Trophoblast cell (in vitro differentiated cells and primary cell): ENCODE data around the gene RNF222.

Experiments used
- DNase-seq, 2 donors: peaks; one replicate each; pipeline ENCODE4 v3.0.0-alpha.2; 2016
- H2AFZ ChIP-seq: 2 replicates; pipeline ENCODE4 v1.6.1; 2013; ENCODE audit warnings: low read length, moderate library complexity, mild to moderate bottlenecking; ENCODE audit not compliant: insufficient read depth, poor library complexity
- H2AK5ac ChIP-seq: 2 replicates; pipeline ENCODE4 v1.6.1; 2013; ENCODE audit warnings: mild to moderate bottlenecking, low read length
- H2BK120ac ChIP-seq: 2 replicates; pipeline ENCODE4 v1.6.1; 2013; ENCODE audit warnings: low read length, mild to moderate bottlenecking, moderate library complexity; ENCODE audit not compliant: insufficient read depth, poor library complexity
- H2BK12ac ChIP-seq: 2 replicates; pipeline ENCODE4 v1.6.1; 2013; ENCODE audit warnings: mild to moderate bottlenecking, low read length, moderate library complexity
- H2BK5ac ChIP-seq: 2 replicates; pipeline ENCODE4 v1.6.1; 2013; ENCODE audit warnings: low read length, low read depth, moderate library complexity, mild to moderate bottlenecking; ENCODE audit not compliant: poor library complexity
- H3K14ac ChIP-seq: 2 replicates; pipeline ENCODE4 v1.6.1; 2013; ENCODE audit warnings: mild to moderate bottlenecking, low read length
- H3K18ac ChIP-seq: 2 replicates; pipeline ENCODE4 v1.6.1; 2013; ENCODE audit warnings: mild to moderate bottlenecking, low read length
- H3K23ac ChIP-seq: 2 replicates; pipeline ENCODE4 v1.6.1; 2013; ENCODE audit warnings: low read length
- H3K27ac ChIP-seq: 2 replicates; pipeline ENCODE4 v1.5.1; 2013; ENCODE audit warnings: low read depth, mild to moderate bottlenecking, inconsistent platforms, low read length, moderate library complexity
- H3K27me3 ChIP-seq: 2 replicates; pipeline ENCODE4 v1.6.1; 2013; ENCODE audit warnings: inconsistent platforms, mild to moderate bottlenecking, low read length, moderate library complexity; ENCODE audit not compliant: insufficient read depth
- H3K36me3 ChIP-seq, 2 experiments: 1 replicate in 1 of 2; 2 replicates in 1 of 2; pipeline ENCODE4 v1.6.1; 2013; ENCODE audit warnings: low read length in 2 of 2, mild to moderate bottlenecking in 2 of 2, moderate library complexity in 1 of 2; ENCODE audit not compliant: insufficient read depth in 2 of 2, control insufficient read depth in 1 of 2
- H3K4ac ChIP-seq: 2 replicates; pipeline ENCODE4 v1.6.1; 2013; ENCODE audit warnings: low read depth, mild to moderate bottlenecking, low read length, moderate library complexity
- H3K4me1 ChIP-seq, 2 experiments: 1 replicate in 1 of 2; 2 replicates in 1 of 2; pipeline ENCODE4 v1.6.1; 2013; ENCODE audit warnings: low read length in 2 of 2, mild to moderate bottlenecking in 2 of 2, moderate library complexity in 1 of 2; ENCODE audit not compliant: insufficient read depth in 2 of 2, control insufficient read depth in 1 of 2
- H3K4me2 ChIP-seq: 2 replicates; pipeline ENCODE4 v1.6.1; 2013; ENCODE audit warnings: inconsistent platforms, mild to moderate bottlenecking, low read length, moderate library complexity
- H3K4me3 ChIP-seq: 2 replicates; pipeline ENCODE4 v1.5.1; 2013; ENCODE audit warnings: mild to moderate bottlenecking, low read depth, low read length, inconsistent platforms
- H3K79me1 ChIP-seq: one replicate; pipeline ENCODE4 v1.6.1; 2013; ENCODE audit warnings: low read length
- H3K79me2 ChIP-seq: 2 replicates; pipeline ENCODE4 v1.6.1; 2013; ENCODE audit warnings: low read length, mild to moderate bottlenecking; ENCODE audit not compliant: control insufficient read depth, insufficient read depth, poor library complexity
- H3K9ac ChIP-seq: 2 replicates; pipeline ENCODE4 v1.6.1; 2013; ENCODE audit warnings: mild to moderate bottlenecking, low read length
- H3K9me3 ChIP-seq: 2 replicates; pipeline ENCODE4 v1.6.1; 2013; ENCODE audit warnings: low read depth, mild to moderate bottlenecking, control low read depth, inconsistent platforms, low read length; ENCODE audit not compliant: insufficient read depth
- H4K12ac ChIP-seq: 2 replicates; pipeline ENCODE4 v1.6.1; 2013; ENCODE audit warnings: low read depth, mild to moderate bottlenecking, low read length, moderate library complexity
- H4K8ac ChIP-seq: 2 replicates; pipeline ENCODE4 v1.6.1; 2013; ENCODE audit warnings: low read depth, mild to moderate bottlenecking, low read length, moderate library complexity
- H4K91ac ChIP-seq: one replicate; pipeline ENCODE4 v1.6.1; 2013; ENCODE audit warnings: low read depth, mild to moderate bottlenecking, low read length, moderate library complexity
- WGBS: extraction: QIAGEN DNeasy Blood & Tissue Kit; methylation state at CpG from one replicate; pipeline ENCODE4 v1.1.7; 2013; ENCODE audit warnings: missing lambda C conversion rate; ENCODE audit not compliant: insufficient read length, insufficient coverage; ENCODE audit errors: extremely low coverage; 5-methylcytosine and 5-hydroxymethylcytosine counted together

The RNF222 gene

GRCh38 chr17:8419305-8419704 lies 21.7 kb upstream of the RNF222 start:
- Histone ChIP-seq H3K27ac (no peak overlapping the region), H3K18ac (no peak overlapping the region), H2AFZ (no peak overlapping the region), H3K79me2 (no peaks in the 10 kb centered on the region), H2AK5ac (no peak overlapping the region), H2BK12ac (no peak overlapping the region), H3K9me3 (no peaks in the 10 kb centered on the region), H4K91ac (no peak overlapping the region), H3K4me2 (no peak overlapping the region), H3K4me1 (peaks cover 0 to 3% of the 10 kb centered on the region in 2 experiments), H3K23ac (no peak overlapping the region), H3K14ac (no peak overlapping the region), H3K9ac (no peak overlapping the region), H2BK5ac (no peak overlapping the region), H3K4me3 (no peak overlapping the region), H3K27me3 (no peaks in the 10 kb centered on the region), H4K12ac (no peak overlapping the region), H3K4ac (no peak overlapping the region), H4K8ac (no peak overlapping the region), H3K79me1 (no peaks in the 10 kb centered on the region), H2BK120ac (no peak overlapping the region), H3K36me3 (no peaks in the 10 kb centered on the region)
- no peak for DNase-seq
- no CpG with 5 or more reads among the region's 1 CpG for WGBS

- WGBS: no CpG with 5 or more reads among the region's 1 CpG
- H3K4me3 ChIP-seq: no peak overlapping the region
- H3K4ac ChIP-seq: no peak overlapping the region
- H3K79me2 ChIP-seq: no peaks in the 10 kb centered on the region
- no peak overlapping the region for H2BK120ac ChIP-seq
- H3K9me3 ChIP-seq: no peaks in the 10 kb centered on the region
- H4K8ac ChIP-seq: no peak overlapping the region
- H2AFZ ChIP-seq: no peak overlapping the region
- H3K79me1 ChIP-seq: no peaks in the 10 kb centered on the region
- no peak overlapping the region for H2BK5ac ChIP-seq
- no peak overlapping the region for H3K9ac ChIP-seq
- H3K23ac ChIP-seq: no peak overlapping the region
- H4K91ac ChIP-seq: no peak overlapping the region
- no peak overlapping the region for H4K12ac ChIP-seq
- H3K27me3 ChIP-seq: no peaks in the 10 kb centered on the region
- no peak overlapping the region for H3K4me2 ChIP-seq
- H3K4me1 ChIP-seq: peaks cover 0 to 3% of the 10 kb centered on the region in 2 experiments
- DNase-seq: no peak
- H2AK5ac ChIP-seq: no peak overlapping the region
- no peak overlapping the region for H2BK12ac ChIP-seq
- no peak overlapping the region for H3K18ac ChIP-seq
- no peaks in the 10 kb centered on the region for H3K36me3 ChIP-seq
- H3K27ac ChIP-seq: no peak overlapping the region
- H3K14ac ChIP-seq: no peak overlapping the region
These were observed 20.8 kb upstream of the RNF222 start for GRCh38 chr17:8418471-8418870.

GRCh38 chr17:8417806-8418205 lies 20.2 kb upstream of the RNF222 start:
- H4K91ac ChIP-seq: no peak overlapping the region
- H3K27me3 ChIP-seq: no peaks in the 10 kb centered on the region
- H3K4me1 ChIP-seq: peaks cover 0 to 3% of the 10 kb centered on the region in 2 experiments
- H3K9me3 ChIP-seq: no peaks in the 10 kb centered on the region
- H3K14ac ChIP-seq: no peak overlapping the region
- no peak overlapping the region for H3K18ac ChIP-seq
- no CpG with 5 or more reads among the region's 4 CpGs for WGBS
- no peak overlapping the region for H2AFZ ChIP-seq
- peak overlapping the region; percentile 35 for H3K23ac ChIP-seq
- no peak overlapping the region for H4K12ac ChIP-seq
- peak in 1 of 2 donors; percentile 60 for DNase-seq
- no peak overlapping the region for H3K4me3 ChIP-seq
- no peaks in the 10 kb centered on the region for H3K36me3 ChIP-seq
- no peak overlapping the region for H3K9ac ChIP-seq
- no peak overlapping the region for H3K27ac ChIP-seq
- H2BK12ac ChIP-seq: no peak overlapping the region
- no peak overlapping the region for H3K4ac ChIP-seq
- no peak overlapping the region for H2BK120ac ChIP-seq
- H2AK5ac ChIP-seq: no peak overlapping the region
- no peak overlapping the region for H2BK5ac ChIP-seq
- H3K79me2 ChIP-seq: no peaks in the 10 kb centered on the region
- no peak overlapping the region for H4K8ac ChIP-seq
- H3K4me2 ChIP-seq: no peak overlapping the region
- no peaks in the 10 kb centered on the region for H3K79me1 ChIP-seq

- Histone ChIP-seq H3K4ac (no peak overlapping the region), H3K18ac (no peak overlapping the region), H4K91ac (no peak overlapping the region), H3K9me3 (no peaks in the 10 kb centered on the region), H3K4me3 (no peak overlapping the region), H4K8ac (no peak overlapping the region), H3K23ac (no peak overlapping the region), H3K79me1 (no peaks in the 10 kb centered on the region), H3K9ac (no peak overlapping the region), H3K27ac (no peak overlapping the region), H3K79me2 (no peaks in the 10 kb centered on the region), H3K36me3 (no peaks in the 10 kb centered on the region), H2AK5ac (no peak overlapping the region), H3K4me2 (no peak overlapping the region), H3K4me1 (no peaks in the 10 kb centered on the region), H2BK120ac (no peak overlapping the region), H2AFZ (no peak overlapping the region), H3K27me3 (no peaks in the 10 kb centered on the region), H3K14ac (no peak overlapping the region), H2BK12ac (no peak overlapping the region), H4K12ac (no peak overlapping the region), H2BK5ac (no peak overlapping the region)
- DNase-seq: no peak
These were observed 16.3 kb upstream of the RNF222 start for GRCh38 chr17:8413938-8414337.
